HCT116 (cell line): Measurements from ENCODE around the gene HDHD2. TPM values are rescaled to one million over a fixed set of nuclear protein-coding genes. Genes with fewer than 3 reads are reported as not detected.

Experiments
- ATAC-seq: fragments of 200-7000 bp; cut with Tn5 transposase; 2 replicates; pipeline ENCODE4 v1.9.1; 2020; ENCODE audit warnings: mild to moderate bottlenecking, moderate library complexity
- BruUV-seq: library from RNA; stranded (reverse); fragments of 400-500 nt; replicated peaks from 2 replicates; lab custom pipeline; 2021; lab: Mats Ljungman, UMichigan
- CTCF ChIA-PET: fragments of 300-600 bp; sonication (Branson Sonifier 250); formaldehyde crosslinking; loops from one replicate; lab custom pipeline; 2021; ENCODE audit warnings: antibody characterized with exemption; lab: Charles Lee
- POLR2A ChIA-PET: fragments of 300-600, 350-600 bp; sonication (Branson Sonifier 250); formaldehyde crosslinking; loops from one replicate; lab custom pipeline; 2021; ENCODE audit warnings: antibody characterized with exemption; lab: Charles Lee
- RAD21 ChIA-PET, 2 experiments: fragments of 300-600 bp; sonication (Branson Sonifier 250); formaldehyde crosslinking; loops; one replicate each; lab custom pipeline; 2023; ENCODE audit warnings: low total read pairs in 2 of 2; ENCODE audit not compliant: uncharacterized antibody in 2 of 2, unreplicated experiment in 2 of 2, low non-redundant PET in 1 of 2; lab: Charles Lee
- DNase-seq: peaks from one replicate; pipeline ENCODE4 v3.0.0-alpha.2; 2010; ENCODE audit warnings: low read depth, low spot score
- H2AFZ ChIP-seq: fragments of 200-600 bp; shearing (Covaris generic), sonication (generic); 2 replicates; pipeline ENCODE4 v1.6.1; 2017; ENCODE audit warnings: low read depth, mixed run types, mixed read lengths, antibody characterized with exemption, low read length; ENCODE audit not compliant: poor library complexity, severe bottlenecking
- H3K27ac ChIP-seq: 2 replicates; pipeline ENCODE4 v1.5.1; 2012; ENCODE audit warnings: low read depth, low read length
- H3K27me3 ChIP-seq: fragments of 200-600 bp; sonication (generic); 2 replicates; pipeline ENCODE4 v1.6.1; 2016; ENCODE audit warnings: mixed run types, low read length, mixed read lengths; ENCODE audit not compliant: insufficient read depth
- H3K36me3 ChIP-seq, 2 experiments: fragments of 200-500 bp in 1 of 2; fragments of 200-600 bp in 1 of 2; sonication (Bioruptor generic) in 1 of 2; sonication (generic) in 1 of 2; 2 replicates each; pipeline versions ENCODE4 v1.5.1 to v1.6.1; 2014 to 2016; ENCODE audit warnings: low read length in 2 of 2, inconsistent platforms in 1 of 2, mixed read lengths in 1 of 2, mixed run types in 1 of 2; ENCODE audit not compliant: insufficient read depth in 2 of 2, control insufficient read depth in 1 of 2
- H3K4me1 ChIP-seq, 2 experiments: fragments of 200-600 bp in 1 of 2; sonication (generic) in 1 of 2; 2 replicates each; pipeline versions ENCODE4 v1.5.1 to v1.6.1; 2012 to 2017; ENCODE audit warnings: low read length in 2 of 2, inconsistent platforms in 1 of 2, mild to moderate bottlenecking in 1 of 2, mixed read lengths in 1 of 2, mixed run types in 1 of 2, moderate library complexity in 1 of 2; ENCODE audit not compliant: insufficient read depth in 2 of 2, control insufficient read depth in 1 of 2
- H3K4me2 ChIP-seq: fragments of 200-600 bp; sonication (generic); 2 replicates; pipeline ENCODE4 v1.6.1; 2017; ENCODE audit warnings: mixed run types, low read length, mixed read lengths
- H3K4me3 ChIP-seq, 2 experiments: fragments of 200-600 bp in 1 of 2; sonication (generic) in 1 of 2; replicated peaks in 1 of 2; 2 replicates each; pipeline ENCODE4 v1.5.1; 2011 to 2016; ENCODE audit warnings: low read length in 2 of 2, control low read depth in 1 of 2, low read depth in 1 of 2, mild to moderate bottlenecking in 1 of 2, mixed read lengths in 1 of 2, mixed run types in 1 of 2
- H3K79me2 ChIP-seq: fragments of 200-600 bp; sonication (generic); 2 replicates; pipeline ENCODE4 v1.6.1; 2017; ENCODE audit warnings: mild to moderate bottlenecking, mixed run types, low read length, moderate library complexity, mixed read lengths; ENCODE audit not compliant: insufficient read depth
- H3K9ac ChIP-seq: fragments of 200-600 bp; sonication (generic); 2 replicates; pipeline ENCODE4 v1.6.1; 2016; ENCODE audit warnings: low read length, mixed read lengths
- H3K9me2 ChIP-seq: fragments of 200-600 bp; sonication (generic), shearing (Covaris generic); 2 replicates; pipeline ENCODE4 v1.6.1; 2017; ENCODE audit warnings: mixed run types, mild to moderate bottlenecking, moderate library complexity; ENCODE audit not compliant: insufficient read depth
- H3K9me3 ChIP-seq, 2 experiments: fragments of 200-500 bp in 1 of 2; fragments of 200-600 bp in 1 of 2; sonication (Bioruptor generic) in 1 of 2; sonication (generic) in 1 of 2; 2 replicates each; pipeline ENCODE4 v1.6.1; 2014 to 2017; ENCODE audit warnings: low read length in 2 of 2, mixed read lengths in 2 of 2, inconsistent platforms in 1 of 2, low read depth in 1 of 2, mild to moderate bottlenecking in 1 of 2, mixed run types in 1 of 2, moderate library complexity in 1 of 2; ENCODE audit not compliant: control insufficient read depth in 1 of 2, insufficient read depth in 1 of 2
- H4K20me1 ChIP-seq: fragments of 200-600 bp; sonication (generic), shearing (Covaris generic); 2 replicates; pipeline ENCODE4 v1.6.1; 2017; ENCODE audit warnings: mixed run types, mild to moderate bottlenecking, moderate library complexity; ENCODE audit not compliant: insufficient read depth
- CBX3 ChIP-seq: IDR thresholded peaks from 2 replicates; pipeline ENCODE4 v1.6.1; 2012; ENCODE audit warnings: low read depth
- EGR1 ChIP-seq: IDR thresholded peaks from 2 replicates; pipeline ENCODE4 v1.6.1; 2012; ENCODE audit warnings: low read depth
- EZH2 ChIP-seq: fragments of 200-600 bp; sonication (generic); IDR thresholded peaks from 2 replicates; pipeline ENCODE4 v1.6.1; 2017; ENCODE audit warnings: antibody characterized with exemption, mixed run types
- EZH2phosphoT487 ChIP-seq: fragments of 200-600 bp; IDR thresholded peaks from 2 replicates; pipeline ENCODE4 v1.6.1; 2018; ENCODE audit warnings: antibody characterized with exemption, borderline replicate concordance
- FOSL1 ChIP-seq: IDR thresholded peaks from 2 replicates; pipeline ENCODE4 v1.6.1; 2012; ENCODE audit warnings: low read depth
- JUND ChIP-seq: IDR thresholded peaks from 2 replicates; pipeline ENCODE4 v1.6.1; 2012
- POLR2A ChIP-seq: IDR thresholded peaks from 2 replicates; pipeline ENCODE4 v1.7.0; 2011; ENCODE audit warnings: borderline replicate concordance; ENCODE audit not compliant: insufficient read depth, insufficient read length; ENCODE audit errors: extremely low read depth
- POLR2AphosphoS5 ChIP-seq: IDR thresholded peaks from 2 replicates; pipeline ENCODE4 v1.6.1; 2011; ENCODE audit warnings: mild to moderate bottlenecking, low read depth, low read length, moderate library complexity
- RAD21 ChIP-seq: IDR thresholded peaks from 2 replicates; pipeline ENCODE4 v1.6.1; 2012; ENCODE audit warnings: low read depth, mild to moderate bottlenecking
- SIN3A ChIP-seq: IDR thresholded peaks from 2 replicates; pipeline ENCODE4 v1.6.1; 2012; ENCODE audit warnings: low read depth
- SP1 ChIP-seq: IDR thresholded peaks from 2 replicates; pipeline ENCODE4 v1.6.1; 2012; ENCODE audit warnings: low read depth
- SRF ChIP-seq: IDR thresholded peaks from 2 replicates; pipeline ENCODE4 v1.6.1; 2012; ENCODE audit warnings: low read depth
- TCF7L2 ChIP-seq: IDR thresholded peaks from 2 replicates; pipeline ENCODE4 v1.7.0; 2011; ENCODE audit warnings: borderline replicate concordance, inconsistent platforms; ENCODE audit not compliant: insufficient read depth, insufficient read length; ENCODE audit errors: extremely low read depth
- YY1 ChIP-seq: IDR thresholded peaks from 2 replicates; pipeline ENCODE4 v1.6.1; 2011; ENCODE audit warnings: low read length, low read depth, moderate library complexity, mild to moderate bottlenecking; ENCODE audit not compliant: insufficient replicate concordance; ENCODE audit errors: extremely low read depth
- ZFX ChIP-seq: fragments of 450-650 bp; IDR thresholded peaks from 2 replicates; pipeline ENCODE4 v1.6.1; 2017
- ZNF274 ChIP-seq: fragments of 200-500 bp; sonication (Bioruptor generic); IDR thresholded peaks from 2 replicates; pipeline ENCODE4 v1.6.1; 2014; ENCODE audit warnings: mild to moderate bottlenecking, low read depth, low read length, inconsistent platforms
- intact Hi-C: fragments of 100-400 bp; cut with micrococcal nuclease; formaldehyde crosslinking; loops from 2 replicates; pipeline ENCODE4 v1.10.0; 2022
- total RNA-seq: library from RNA; stranded (reverse); gene quantifications from one replicate; pipeline ENCODE4 v1.2.1, GENCODE V29; 2021; ENCODE audit not compliant: unreplicated experiment
- TF ChIP-seq, protein P1 (sequence below): IDR thresholded peaks from 2 replicates; pipeline ENCODE4 v1.6.1; 2011; ENCODE audit warnings: mild to moderate bottlenecking, low read length, moderate library complexity; ENCODE audit not compliant: insufficient replicate concordance; ENCODE audit errors: extremely low read depth
- TF ChIP-seq, protein P2 (sequence below): IDR thresholded peaks from 2 replicates; pipeline ENCODE4 v1.6.1; 2012
- TF ChIP-seq, protein P3 (sequence below): IDR thresholded peaks from 2 replicates; pipeline ENCODE4 v1.6.1; 2012
- TF ChIP-seq, protein P4 (sequence below): IDR thresholded peaks from 2 replicates; pipeline ENCODE4 v1.6.1; 2012; ENCODE audit warnings: low read depth

HDHD2 gene
- total RNA-seq, 1 experiment from 2014 or later = 29.1 TPM

DNA sequence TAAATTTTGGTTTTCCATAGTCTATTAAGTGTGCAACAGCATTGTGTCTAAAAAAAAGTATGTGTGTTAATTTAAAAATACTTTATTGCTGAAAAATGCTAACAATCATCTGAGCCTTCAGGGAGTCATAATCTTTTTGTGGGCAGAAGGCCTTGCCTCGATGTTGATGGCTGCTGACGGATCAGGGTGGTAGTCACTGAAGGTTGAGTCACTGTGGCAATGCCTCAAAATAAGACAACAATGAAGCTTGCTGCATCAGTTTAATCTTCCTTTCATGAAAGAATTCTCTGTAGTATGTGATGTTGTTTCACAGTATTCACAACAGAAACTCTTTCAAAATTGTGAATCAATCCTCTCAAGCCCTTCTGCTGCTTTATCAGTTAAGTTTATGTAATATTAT, 31.3 kb downstream of the HDHD2 start (continued):
- no peak for TF ChIP-seq POLR2A
- no peak for TF ChIP-seq SIN3A
- TF ChIP-seq ZNF274 = no peak
- TF ChIP-seq, protein P1, sequence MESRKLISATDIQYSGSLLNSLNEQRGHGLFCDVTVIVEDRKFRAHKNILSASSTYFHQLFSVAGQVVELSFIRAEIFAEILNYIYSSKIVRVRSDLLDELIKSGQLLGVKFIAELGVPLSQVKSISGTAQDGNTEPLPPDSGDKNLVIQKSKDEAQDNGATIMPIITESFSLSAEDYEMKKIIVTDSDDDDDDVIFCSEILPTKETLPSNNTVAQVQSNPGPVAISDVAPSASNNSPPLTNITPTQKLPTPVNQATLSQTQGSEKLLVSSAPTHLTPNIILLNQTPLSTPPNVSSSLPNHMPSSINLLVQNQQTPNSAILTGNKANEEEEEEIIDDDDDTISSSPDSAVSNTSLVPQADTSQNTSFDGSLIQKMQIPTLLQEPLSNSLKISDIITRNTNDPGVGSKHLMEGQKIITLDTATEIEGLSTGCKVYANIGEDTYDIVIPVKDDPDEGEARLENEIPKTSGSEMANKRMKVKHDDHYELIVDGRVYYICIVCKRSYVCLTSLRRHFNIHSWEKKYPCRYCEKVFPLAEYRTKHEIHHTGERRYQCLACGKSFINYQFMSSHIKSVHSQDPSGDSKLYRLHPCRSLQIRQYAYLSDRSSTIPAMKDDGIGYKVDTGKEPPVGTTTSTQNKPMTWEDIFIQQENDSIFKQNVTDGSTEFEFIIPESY = no peak
- no peak for TF ChIP-seq YY1
- TF ChIP-seq JUND = no peak

DNA sequence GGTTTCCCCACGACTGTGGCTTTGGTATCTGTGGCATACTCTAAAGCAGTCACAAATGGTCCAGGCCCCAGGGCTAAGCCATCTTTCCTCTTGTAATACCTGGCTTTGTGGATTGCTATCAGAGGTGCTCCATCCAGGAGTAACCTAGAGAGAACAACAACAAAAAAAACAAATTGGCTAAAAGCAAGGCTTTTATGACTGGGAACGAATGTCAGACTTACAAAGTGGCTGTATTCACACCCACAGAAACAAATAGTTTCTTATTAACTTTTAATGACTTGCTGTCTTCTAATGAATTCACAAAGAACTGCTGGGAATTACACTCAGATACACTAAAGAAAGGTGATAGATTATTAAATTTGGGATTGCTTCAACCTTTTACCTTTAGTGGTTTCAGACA, 35.1 kb downstream of the HDHD2 start:
- intact Hi-C loops = no loop called here
- Histone ChIP-seq H3K9me3 (no peaks in the 10 kb centered on the region), H3K4me1 (no peaks in the 10 kb centered on the region), H4K20me1 (no peaks in the 10 kb centered on the region), H3K9ac (no peak overlapping the region), H3K27me3 (no peaks in the 10 kb centered on the region), H2AFZ (no peak overlapping the region), H3K4me2 (no peak overlapping the region), H3K9me2 (no peaks in the 10 kb centered on the region), H3K27ac (no peak overlapping the region), H3K36me3 (peaks cover 0 to 4% of the 10 kb centered on the region in 2 experiments; a peak in 1 of 4 replicates), H3K4me3 (no peak overlapping the region), H3K79me2 (no peaks in the 10 kb centered on the region)
- no TSS peak for BruUV-seq
- DNase-seq (no peak), ATAC-seq (no peak)
- ChIA-PET CTCF (no interaction called here), RAD21 (no interaction called here), POLR2A (no interaction called here)
- TF ChIP-seq EZH2 (no peak), JUND (no peak), EZH2phosphoT487 (no peak), POLR2AphosphoS5 (no peak), RAD21 (no peak), SRF (no peak), TCF7L2 (no peak), ZNF274 (no peak), SP1 (no peak), SIN3A (no peak), EGR1 (no peak), CBX3 (no peak), FOSL1 (no peak), POLR2A (no peak), ZFX (no peak)
- TF ChIP-seq, protein P2, sequence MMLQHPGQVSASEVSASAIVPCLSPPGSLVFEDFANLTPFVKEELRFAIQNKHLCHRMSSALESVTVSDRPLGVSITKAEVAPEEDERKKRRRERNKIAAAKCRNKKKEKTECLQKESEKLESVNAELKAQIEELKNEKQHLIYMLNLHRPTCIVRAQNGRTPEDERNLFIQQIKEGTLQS = no peak
- TF ChIP-seq, protein P3, sequence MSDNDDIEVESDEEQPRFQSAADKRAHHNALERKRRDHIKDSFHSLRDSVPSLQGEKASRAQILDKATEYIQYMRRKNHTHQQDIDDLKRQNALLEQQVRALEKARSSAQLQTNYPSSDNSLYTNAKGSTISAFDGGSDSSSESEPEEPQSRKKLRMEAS = no peak
- TF ChIP-seq, protein P4, sequence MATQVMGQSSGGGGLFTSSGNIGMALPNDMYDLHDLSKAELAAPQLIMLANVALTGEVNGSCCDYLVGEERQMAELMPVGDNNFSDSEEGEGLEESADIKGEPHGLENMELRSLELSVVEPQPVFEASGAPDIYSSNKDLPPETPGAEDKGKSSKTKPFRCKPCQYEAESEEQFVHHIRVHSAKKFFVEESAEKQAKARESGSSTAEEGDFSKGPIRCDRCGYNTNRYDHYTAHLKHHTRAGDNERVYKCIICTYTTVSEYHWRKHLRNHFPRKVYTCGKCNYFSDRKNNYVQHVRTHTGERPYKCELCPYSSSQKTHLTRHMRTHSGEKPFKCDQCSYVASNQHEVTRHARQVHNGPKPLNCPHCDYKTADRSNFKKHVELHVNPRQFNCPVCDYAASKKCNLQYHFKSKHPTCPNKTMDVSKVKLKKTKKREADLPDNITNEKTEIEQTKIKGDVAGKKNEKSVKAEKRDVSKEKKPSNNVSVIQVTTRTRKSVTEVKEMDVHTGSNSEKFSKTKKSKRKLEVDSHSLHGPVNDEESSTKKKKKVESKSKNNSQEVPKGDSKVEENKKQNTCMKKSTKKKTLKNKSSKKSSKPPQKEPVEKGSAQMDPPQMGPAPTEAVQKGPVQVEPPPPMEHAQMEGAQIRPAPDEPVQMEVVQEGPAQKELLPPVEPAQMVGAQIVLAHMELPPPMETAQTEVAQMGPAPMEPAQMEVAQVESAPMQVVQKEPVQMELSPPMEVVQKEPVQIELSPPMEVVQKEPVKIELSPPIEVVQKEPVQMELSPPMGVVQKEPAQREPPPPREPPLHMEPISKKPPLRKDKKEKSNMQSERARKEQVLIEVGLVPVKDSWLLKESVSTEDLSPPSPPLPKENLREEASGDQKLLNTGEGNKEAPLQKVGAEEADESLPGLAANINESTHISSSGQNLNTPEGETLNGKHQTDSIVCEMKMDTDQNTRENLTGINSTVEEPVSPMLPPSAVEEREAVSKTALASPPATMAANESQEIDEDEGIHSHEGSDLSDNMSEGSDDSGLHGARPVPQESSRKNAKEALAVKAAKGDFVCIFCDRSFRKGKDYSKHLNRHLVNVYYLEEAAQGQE = no peak
